ENCODE measurements around the gene CFDP1.
"Not testable (repeated sequence)": the region's sequence is repeated elsewhere in the genome, so short reads cannot be mapped to it uniquely, and the experiment has no call there.

CFDP1 gene

DNA sequence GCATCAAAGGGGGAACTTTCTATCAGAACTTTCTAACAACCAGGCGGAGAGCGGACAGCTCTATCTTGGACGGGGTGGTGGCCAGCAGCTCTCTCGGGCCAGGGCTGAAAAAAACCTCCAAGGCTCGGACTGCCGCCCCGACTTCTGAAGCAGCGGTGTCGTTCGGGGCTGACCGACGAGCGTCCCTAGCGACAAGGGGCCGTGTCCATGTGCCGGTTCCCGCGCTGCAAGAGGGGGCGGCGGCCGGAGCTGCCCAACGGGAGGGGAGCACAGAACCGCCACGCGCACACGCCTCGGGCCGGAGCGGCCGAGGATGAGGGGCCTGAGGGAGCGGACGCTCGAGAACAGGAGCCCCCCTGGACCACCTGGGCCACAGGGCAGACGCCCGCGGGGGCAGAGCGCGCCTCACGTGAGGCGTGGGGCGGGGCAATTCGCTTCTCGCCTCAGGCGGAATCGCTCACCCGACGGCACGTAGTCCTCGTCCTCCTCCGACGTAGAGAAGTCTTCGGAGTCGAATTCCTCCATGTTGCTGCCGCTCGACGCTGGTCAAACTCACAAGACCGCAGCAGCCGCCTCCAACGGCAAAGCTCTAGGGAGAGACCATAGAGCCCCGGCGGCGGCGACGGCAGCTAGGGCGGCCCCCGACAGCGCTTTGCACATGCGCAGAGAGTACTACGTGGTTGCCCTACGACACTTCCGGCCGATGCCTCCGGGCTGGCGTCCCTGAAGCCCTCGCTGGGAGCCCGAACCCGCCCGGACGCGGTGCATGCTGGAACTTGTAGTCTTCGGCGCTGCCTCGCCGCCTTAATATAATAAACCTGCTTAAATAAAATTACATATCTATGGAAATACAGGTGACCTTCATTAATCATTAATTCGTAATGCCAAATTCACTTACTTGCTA, at the start of gene CFDP1:
TSS of gene CFDP1 (minus strand) at position 676 of the 904 bp plus-strand sequence. CDS start at position 525, 151 bp downstream.
- DNase-seq, result peak; percentile 5

DNA sequence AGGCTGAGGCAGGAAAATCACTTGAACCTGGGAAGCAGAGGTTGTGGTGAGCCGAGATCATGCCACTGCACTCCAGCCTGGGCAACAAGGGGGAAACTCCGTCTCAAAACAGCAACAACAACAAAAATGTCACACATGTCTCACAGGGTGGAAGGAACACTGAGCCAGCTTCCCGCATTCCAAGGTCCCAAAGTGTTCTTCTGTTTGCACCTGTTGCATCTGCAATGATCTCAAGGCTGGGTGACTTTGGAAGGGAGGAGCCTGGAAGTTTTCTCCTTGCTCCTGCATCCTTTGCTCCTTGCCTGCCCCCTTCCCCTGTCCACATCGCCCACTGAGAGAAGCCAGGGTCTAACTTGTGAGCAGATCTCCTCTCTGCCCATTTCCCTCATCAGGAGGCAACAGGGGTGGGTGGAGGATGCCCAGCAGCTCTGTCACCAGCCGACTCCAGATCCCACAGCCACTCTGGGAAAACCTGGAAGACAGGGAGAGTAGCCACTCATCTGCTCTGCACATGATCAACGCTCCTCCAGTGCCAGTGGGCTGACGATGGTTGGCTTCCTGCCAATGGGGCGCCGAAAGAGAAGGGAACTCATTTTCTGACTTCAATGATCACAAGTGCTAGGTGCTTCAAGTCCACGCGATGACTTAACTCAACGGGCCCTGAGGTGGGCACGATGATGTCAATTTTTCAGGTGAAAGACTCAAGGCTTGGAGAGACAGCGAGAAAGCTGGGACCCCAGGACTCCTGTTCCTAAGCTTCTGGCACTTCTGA, 49.3 kb upstream of the CFDP1 start:
- DNase-seq, result no peak

DNA sequence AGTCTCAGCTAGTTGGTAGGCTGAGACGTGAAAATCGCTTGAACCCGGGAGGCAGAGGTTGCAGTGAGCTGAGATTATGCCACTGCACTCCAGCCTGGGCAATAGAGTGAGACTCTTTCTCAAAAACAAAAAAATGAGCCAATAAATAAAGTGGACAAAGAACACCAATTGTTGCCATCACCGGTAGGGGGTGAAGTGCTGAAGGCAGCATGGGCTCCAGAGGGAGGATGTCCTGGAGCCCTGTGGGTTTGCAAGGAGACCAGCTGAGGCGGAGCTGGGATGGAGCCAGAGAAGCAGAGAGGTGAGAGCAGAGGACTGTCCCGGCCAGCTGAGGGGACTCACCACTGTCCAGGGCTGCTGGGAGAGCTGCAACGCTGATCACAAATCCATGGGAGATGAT, 48.2 kb upstream of the CFDP1 start:
- DNase-seq, result no peak

DNA sequence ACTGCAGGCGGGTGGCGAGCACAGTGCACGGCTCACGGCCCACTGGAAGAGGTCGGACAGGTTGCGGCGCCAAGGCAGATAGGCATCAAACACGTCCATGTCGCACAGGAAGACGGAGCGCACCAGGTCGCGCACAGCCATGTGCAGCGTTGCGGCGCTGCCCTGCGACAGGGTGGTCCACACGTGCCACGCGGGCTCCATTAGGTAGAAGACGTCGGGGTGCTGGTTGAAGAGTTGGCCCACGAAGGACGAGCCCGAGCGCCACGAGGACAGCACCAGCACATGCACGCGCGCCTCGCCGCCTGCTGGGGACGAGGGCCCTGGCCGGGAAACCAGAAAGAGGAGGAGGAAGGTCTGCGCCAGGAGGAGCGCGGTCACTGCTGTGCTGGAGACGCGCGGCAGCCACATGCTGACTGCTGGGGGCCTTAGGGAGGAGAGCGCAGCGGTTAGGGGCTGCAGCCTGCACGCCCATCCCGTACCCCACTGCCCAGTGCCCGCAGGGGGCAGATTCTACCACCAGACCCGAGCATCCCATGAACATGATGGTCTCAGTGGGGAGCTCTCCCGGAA, 46.2 kb upstream of the CFDP1 start:
- DNase-seq, result no peak

DNA sequence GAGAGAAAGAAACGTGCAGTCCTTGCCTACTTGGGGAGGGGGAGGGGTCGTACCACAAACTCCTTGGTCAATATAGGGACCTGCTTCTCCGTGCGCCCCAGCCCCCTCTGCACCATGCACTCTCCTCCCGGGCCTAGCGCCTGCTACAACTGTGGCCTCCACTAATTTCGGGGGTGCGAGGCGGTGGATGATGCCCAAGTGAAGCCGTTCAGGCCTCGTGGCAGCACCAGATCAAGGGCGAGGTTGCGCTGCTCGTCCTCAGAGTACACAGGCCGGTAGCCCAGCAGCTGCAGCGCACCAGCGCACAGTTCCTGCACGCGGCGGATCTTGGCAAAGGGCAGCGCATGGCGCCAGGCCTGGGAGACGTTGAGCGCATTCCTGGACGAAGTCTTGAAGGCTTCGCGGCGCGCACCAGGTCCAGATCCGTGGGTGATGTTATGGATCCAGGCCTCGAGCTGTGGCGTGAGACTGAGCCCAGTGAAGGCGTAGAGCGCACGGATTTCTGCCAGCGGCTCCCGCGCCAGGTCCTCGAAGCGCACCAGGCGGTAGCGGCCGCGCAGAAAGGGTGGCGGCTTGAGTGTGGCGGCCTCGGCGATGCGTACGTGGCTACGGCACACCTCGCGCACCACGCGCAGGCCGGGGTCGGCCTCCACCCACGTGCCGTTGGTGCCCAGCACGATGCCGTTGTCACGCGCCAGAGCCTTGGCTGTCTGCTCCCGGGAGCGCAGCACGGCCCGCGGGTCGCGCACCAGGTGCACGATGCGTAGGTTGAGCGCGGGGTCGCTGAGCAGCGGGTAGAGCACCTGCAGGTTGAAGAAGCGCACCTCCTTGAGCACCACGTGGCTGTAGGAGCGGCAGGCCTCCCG, 45.4 kb upstream of the CFDP1 start:
- no peak for DNase-seq

DNA sequence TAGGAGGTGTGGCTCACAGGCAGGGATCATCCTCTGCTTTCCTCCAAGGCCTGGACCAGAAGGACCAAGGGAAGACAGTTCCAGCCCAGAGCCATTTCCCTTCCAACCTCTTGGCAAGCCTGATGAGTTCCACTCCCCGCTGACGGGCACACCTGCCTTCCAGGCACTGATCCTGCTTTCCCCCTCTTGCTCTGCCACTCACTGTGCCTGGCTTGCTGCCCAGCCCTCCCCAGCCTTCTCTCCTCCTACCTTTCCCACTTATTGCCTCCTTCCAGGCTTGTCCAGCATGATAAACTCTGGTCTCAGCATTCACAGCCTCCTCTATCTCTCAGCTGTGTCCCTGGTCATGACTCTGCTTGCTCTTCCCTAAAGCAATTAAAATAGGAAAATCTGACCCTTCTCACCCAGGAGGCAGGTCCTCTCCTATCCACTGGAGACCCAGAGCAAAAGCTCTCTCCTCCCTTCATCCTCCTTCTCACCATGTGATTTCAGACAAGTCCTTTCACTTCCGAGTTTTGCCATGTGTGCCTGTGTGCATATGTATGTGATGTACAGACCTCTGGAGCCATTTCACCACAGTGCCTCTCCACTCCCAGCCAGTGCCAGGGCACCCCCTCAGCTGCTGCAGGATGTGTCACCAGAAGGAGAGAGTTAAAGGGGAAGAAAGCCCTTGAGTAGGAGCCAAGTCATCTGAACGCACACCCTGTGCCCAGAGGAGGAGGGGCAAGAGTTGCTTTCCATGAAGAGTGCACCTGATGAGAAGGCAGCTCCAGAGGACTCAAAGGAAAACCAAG, 44.6 kb upstream of the CFDP1 start:
- peak; percentile 50 for DNase-seq

DNA sequence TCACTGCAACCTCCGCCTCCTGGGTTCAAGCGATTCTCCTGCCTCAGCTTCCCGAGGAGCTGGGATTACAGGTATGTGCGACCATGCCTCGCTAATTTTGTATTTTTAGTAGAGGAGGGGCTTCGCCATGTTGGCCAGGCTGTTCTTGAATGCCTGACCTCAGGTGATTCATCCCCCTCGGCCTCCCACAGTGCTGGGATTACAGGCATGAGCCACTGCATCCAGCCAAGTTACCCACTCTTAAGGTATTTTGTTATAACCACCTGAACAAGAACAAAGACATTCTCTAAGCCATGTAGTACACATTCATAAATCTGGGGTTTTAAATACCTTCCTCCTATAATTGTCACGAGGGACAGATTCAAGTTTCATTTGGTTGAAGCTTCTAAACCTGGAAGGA, 43.5 kb upstream of the CFDP1 start:
- DNase-seq, result no peak

DNA sequence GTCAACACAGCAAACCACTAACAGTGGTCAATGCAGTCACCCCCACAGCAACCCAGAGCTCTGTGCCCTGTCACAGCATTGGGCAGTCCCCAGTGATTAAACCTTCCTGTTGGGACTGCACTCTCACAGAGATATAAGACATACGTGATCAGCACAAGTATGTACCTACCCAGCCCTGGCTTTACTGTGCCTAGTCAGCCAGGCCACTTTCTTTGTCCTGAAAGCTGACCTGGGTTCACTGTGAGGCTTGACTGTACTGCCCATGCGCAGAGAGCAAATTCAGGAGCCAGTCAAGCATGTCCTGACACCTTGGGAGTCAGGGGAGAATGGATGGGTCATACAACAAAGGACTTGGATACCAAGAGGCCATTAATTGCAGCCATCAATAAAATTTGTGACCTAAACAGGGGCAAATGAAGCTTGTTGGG, 42.1 kb upstream of the CFDP1 start:
- no peak for DNase-seq

DNA sequence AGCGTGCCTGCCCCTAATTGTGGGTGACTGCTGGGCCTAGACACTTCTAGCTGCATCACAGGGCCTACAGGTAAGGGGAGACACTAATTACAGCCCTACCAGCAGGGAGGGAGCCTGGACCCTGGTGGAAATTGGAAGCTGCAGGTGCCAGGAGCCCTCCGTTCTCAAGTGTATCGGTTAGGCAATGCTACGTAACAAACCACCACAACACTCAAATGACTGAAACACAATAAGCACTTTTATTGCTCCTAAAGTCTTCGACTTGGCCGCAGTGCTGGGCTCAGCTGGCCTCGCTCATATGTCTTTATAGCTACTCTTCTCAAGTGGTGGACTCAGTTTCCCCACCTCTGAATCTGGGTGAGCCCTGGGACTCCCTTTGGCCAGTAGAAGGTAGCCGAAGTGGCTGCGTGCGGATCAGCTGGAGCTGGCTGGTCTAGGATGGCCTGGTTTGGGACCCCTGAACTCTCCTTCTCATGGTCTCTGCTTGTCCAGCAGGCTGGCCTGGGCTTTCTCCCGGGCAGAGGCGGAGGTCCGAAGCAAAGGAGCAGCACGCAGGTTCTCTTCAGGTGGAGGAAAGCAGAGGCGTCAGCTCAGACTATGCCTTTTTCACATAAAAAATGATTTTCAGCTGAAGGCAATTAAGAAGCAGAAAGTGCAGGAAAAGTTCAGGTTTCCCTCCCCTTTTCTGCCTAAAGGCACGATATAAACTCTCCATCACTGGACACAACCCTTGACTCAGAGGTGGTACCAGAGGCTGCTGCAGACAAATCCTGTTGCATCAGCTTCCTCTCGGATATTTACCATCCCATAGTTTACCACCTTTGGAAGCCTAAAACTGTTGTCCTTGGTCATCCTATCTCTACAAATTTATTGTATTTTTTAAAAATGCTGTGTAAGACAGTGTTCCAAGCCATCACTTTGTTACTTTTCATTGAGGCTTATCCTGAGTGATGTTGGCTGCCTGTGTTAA, 39.9 kb upstream of the CFDP1 start:
- no peak for DNase-seq

DNA sequence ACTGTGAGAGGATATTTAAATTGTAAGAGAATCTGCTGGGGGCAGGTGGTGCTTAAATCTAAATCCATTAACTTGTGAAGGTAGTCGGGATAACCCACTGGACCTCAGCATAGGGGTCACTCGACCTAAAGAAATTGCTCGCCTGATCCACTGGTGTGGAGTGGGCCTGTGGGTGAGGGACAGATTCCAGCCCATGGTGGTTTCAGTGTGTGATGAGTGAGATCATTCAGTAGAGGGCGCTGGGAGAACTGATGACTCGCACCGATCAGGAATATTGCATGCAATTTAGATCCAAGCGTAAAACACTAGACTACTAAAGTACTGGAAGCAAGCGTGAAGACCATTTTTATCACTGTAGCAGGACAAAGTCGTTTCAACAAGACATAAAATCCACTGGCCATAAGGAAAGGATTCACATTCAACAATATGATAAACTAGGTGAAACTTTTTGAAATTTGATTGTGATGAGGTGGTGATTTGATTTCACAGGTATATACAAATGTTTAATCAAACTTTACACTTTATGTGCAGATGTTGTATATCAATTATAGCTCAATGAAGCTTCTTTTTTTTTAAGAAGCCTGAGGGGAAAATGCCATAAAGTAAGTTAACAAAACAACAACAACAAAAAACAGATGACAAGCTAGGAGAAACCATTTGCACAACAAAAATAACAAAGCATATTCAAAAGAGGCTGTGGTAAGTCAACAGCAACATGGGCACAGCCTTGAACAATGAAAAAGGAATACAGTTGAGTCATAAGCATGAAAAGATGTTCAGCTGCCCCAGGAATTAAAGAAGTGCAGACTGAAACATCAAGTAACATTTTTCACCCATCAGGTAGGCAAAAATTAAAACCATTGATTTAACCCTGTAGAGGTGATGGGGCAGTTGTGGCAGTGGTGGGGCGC, 38.7 kb upstream of the CFDP1 start:
- DNase-seq, result no peak

DNA sequence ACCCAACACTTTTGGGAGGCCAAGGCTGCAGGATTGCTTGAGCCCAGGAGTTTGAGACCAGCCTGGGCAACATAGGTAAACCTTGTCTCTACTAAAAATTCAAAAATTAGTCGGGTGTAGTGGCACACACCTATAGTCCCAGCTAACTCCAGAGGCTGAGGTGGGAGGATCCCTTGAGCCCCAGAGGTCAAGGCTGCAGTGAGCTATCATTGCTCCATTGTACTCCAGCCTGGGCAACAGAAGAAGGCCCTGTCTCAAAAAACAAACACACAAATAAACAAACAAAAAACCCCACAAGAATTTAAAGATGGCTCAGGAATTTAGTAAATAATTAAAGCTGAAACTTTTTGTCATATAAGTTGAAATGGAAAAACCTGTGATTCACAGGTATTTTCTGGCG, 33.5 kb upstream of the CFDP1 start:
- DNase-seq, result no peak

DNA sequence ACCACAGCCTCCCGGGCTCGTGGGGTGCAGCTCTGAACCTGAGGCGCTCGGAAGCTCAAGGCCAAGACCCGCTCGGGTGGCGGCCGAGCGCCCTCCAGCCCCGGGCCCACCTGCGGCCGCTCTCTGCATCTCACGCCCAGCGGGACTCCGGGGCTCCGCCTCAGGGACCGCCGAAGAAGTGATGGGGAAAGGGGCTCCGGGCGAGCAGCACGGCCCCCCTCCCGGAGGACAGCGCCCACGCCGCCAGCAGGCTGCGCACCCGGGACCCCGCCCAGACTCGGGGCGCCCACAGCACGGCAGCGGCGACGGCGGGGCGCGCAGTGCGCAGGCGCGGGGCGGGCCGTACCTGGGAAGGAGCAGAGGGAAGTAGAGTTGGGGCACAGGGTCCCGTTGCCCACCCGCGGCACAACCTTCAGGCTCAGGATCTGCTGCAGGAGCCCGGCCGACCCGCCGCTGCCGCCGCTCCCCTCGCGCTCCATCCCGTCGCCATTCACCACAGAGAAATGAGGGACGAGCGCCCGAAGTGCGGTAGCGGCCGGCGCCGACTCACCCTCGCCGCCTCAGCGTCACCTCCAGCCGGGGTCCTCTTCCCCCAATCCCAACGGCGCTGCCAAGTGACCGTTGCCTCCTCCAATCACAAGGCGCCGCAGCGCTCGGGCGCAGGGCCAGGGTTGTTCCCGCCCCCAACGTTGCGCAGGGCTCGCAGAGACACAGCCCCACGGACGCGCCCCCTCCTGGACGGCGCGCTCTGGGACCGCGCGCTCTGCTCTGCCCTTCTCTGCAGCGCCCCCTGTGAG, 31.0 kb upstream of the CFDP1 start, which contains the start of gene TMEM170A:
TSS of gene TMEM170A (minus strand) at position 568 of the 797 bp plus-strand sequence. CDS start at position 479, 89 bp downstream.
- peak; percentile 71 for DNase-seq

DNA sequence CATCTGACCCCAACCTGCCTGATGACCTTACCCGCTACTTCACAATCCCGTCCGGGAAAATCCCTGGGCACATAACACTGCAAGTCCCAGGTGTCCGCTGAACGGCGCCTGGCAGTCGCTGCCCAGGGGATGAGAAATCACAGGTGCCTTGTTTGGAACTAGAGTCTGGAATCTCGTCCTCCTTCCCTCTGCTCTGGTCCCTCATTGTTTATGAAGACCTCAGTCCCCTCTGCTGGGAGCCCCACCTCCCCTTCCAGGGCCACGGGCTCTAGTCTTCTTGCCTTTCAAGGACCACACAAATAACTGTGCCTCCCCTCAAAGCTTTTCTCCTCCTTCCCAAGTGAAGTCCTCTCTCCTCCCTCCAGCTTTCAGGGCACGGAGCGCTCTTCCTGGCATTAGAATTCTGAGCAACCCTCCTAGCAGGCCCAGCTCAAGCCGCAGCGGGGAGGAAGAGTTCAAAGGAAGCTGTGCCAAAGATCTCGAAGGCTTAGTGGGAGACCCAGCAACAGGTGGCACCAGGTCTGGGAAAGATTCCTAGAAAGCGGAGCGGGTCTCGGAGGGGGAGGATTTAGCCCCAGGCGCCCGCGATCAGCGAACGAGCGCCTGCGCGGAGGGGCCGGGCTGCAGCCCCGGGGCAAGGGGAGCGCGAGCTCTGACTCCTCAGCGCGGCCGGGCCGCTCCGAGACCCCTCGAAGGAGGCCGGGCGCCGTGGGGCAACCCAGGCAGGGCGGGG, 30.3 kb upstream of the CFDP1 start:
- DNase-seq, result not testable (repeated sequence)

DNA sequence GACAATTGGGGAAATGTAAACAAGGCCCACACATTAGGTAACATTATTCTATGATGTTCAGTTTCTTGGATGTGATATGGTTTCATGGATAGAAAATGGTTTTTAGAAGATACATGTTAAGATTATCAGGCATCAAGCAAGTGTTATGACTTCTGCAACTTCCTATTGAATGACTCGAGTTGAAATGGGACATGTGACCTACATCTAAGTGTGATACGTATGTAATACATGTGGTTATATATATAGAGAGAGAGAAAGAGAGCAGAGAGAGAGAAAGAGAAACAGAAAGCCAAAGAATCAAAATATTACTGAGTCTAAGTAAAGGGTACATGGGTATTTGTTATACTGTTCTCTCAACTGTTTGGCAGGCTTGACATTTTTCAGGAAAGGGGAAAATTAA, 29.5 kb upstream of the CFDP1 start:
- no peak for DNase-seq

DNA sequence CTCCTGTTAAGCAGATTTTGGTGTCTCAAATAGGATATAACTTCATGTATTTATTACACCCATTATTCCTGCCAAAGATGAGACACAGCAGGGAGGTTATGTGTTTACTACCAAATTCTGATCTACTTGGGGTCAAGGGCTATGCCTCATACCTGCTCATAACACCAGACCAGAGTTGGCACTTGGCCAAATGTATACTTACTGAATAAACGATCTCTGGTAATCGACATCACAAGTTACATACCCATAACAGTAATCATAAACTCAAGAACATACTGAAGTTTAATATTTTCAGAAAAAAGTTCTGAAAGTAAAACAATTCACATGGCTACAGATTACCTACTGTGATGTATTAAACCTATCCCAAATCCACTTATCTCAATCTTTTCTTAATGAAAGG, 28.3 kb upstream of the CFDP1 start:
- no peak for DNase-seq

DNA sequence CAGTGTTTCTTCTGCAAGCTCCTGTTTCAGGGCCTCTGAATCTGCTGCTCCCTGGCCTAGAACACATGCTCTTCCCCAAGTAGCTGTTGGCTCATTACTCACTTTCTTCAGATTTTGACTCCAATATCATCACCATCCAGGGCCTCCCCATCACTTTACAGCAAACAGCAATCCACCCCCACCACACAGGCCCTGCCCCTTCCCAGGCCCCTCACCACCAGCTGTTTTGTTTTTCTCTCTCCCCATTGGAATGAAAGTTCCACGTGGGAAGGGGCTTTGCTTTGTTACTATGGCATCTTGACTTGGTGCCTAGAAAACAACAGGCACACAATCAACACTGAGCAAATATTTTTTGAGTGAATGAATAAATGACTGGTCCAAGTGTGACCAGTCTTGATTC, 27.1 kb upstream of the CFDP1 start:
- no peak for DNase-seq

DNA sequence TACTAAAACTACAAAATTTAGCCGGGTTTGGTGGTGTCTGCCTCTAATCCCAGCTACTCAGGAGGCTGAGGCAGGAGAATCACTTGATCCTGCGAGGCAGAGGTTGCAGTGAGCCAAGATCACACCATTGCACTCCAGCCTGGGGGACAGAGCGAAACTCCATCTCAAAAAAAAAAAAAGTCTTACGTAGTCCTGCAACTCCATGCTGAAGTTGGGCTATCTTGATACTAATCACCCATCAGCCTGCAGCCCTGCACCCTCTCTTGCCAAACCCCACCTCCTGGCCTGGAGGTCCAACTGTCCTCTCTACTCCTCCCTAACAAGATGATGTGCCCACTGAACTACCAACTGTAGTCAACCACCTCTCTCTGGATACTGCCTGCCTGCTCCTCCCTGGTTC, 26.4 kb upstream of the CFDP1 start:
- no peak for DNase-seq

DNA sequence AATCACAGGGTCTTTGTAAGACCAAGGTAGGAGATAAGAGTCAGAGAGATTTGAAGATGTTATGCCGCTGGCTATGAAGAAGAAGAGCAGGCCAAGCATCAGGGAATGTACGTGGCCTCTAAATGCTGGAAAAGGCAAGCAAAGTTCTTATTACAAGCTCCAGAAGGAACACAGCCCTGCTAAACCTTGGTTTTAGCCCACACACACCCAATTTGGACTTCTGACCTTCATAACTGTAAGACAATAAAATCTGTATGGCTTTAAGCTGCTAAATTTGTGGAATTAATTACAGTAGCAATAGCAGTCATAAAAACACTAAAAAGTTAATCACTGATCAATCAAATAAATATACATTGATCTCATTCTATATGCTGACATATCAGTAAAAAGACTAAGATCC, 25.1 kb upstream of the CFDP1 start:
- no peak for DNase-seq
